Liver (tissue), 4 donors: ENCODE results near the gene RAB18. TPM values are rescaled to one million over a fixed set of nuclear protein-coding genes. Genes with fewer than 3 reads are reported as not detected.

Experiments used
- polyA plus RNA-seq, 2 donors: library from polyadenylated mRNA; stranded (reverse) in 1 of 2; unstranded in 1 of 2; fragments of 200-250 nt in 1 of 2; fragments of >200 nt in 1 of 2; fragmentation: Nextera tagmentation in 1 of 2; extraction: Ambion mirVana in 1 of 2; gene quantifications; one replicate each; pipeline versions ENCODE4 v1.2.1 to v1.2.3, GENCODE V29; 2013 to 2015
- total RNA-seq, 2 donors: library from RNA; depleted of rRNA; stranded (reverse); fragments of >200 nt; gene quantifications; one replicate each; pipeline ENCODE4 v1.2.3, GENCODE V29; 2014
- donor health status: healthy.
- donor health status: healthy.
- donor health status: healthy.

Gene RAB18
- total and polyA plus RNA-seq, 4 donors: 19.8 to 57.8 (median 25.2) TPM

Other genes starting within 250 kb of the RAB18 start
- gene MKX, start 241.5 kb downstream of the RAB18 start, total RNA-seq: 1 to 10 TPM in 1 of 2 donors, not detected in 1; 2.0 TPM
- 1 to 10 TPM in 1 of 2 donors, under 1 TPM in 1; 0.57 to 3.0 TPM for gene MKX, start 241.5 kb downstream of the RAB18 start, polyA plus RNA-seq